GM18520 (cell line): ENCODE measurements around the gene KRTAP9-7.
"Not testable (repeated sequence)": the region's sequence is repeated elsewhere in the genome, so short reads cannot be mapped to it uniquely, and the experiment has no call there.

ENCODE experiments used
- ATAC-seq: cut with Tn5 transposase; IDR thresholded peaks from one replicate; pipeline ENCODE4 v1.9.1; 2021; ENCODE audit not compliant: unreplicated experiment

KRTAP9-7 gene

GRCh38 chr17:41275648-41276190 lies at the start of gene KRTAP9-7:
TSS of gene KRTAP9-7 (plus strand) at chr17:41275698. CDS start at chr17:41275698, 0 bp downstream.
- not testable (repeated sequence) for ATAC-seq

DNA sequence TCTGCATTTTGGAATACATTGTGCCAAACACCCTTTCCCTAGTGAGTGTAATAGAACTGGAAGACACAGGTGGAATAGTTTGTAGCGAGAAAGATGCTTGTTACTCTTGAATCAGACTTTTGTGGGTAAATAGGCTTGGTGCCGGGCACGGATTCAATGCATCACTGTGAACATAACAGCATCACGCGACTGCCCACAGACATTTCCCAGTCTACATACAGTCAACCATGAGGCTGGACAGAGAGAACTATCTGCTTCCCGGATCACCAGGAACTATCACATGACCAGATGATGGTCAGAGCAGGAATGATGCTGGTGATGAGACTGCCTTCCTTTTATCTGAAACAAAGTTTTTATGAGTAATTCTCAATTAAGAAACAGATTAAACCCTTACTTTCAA lies 49.4 kb upstream of the KRTAP9-7 start:
- no peak for ATAC-seq

GRCh38 chr17:41226598-41227095 lies 48.9 kb upstream of the KRTAP9-7 start, which contains the start of gene KRTAP9-2:
TSS of gene KRTAP9-2 (plus strand) at chr17:41226648. CDS start at chr17:41226655, 7 bp downstream.
- ATAC-seq = not testable (repeated sequence)

- no peak for ATAC-seq
Observed at GRCh38 chr17:41230094-41230493, 45.4 kb upstream of the KRTAP9-7 start.

DNA sequence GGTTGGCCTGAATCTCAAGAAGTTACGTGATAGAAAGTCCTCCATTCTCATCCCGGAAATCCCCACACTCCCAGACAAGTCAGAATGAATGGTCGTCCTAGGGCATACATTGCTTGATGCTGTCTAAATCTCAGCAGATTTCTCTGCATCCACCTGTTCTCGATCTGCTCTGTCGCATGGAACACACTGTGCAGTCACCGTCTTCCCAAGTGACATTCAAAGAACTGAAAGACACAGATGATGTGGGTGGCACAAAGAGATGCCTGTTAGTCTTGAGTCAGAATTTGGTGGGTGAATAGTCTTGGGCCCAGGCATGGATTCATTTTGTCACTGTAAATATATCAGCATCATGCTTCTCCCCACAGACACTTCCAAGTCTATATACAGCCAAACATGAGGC lies 43.8 kb upstream of the KRTAP9-7 start:
- ATAC-seq = no peak

DNA sequence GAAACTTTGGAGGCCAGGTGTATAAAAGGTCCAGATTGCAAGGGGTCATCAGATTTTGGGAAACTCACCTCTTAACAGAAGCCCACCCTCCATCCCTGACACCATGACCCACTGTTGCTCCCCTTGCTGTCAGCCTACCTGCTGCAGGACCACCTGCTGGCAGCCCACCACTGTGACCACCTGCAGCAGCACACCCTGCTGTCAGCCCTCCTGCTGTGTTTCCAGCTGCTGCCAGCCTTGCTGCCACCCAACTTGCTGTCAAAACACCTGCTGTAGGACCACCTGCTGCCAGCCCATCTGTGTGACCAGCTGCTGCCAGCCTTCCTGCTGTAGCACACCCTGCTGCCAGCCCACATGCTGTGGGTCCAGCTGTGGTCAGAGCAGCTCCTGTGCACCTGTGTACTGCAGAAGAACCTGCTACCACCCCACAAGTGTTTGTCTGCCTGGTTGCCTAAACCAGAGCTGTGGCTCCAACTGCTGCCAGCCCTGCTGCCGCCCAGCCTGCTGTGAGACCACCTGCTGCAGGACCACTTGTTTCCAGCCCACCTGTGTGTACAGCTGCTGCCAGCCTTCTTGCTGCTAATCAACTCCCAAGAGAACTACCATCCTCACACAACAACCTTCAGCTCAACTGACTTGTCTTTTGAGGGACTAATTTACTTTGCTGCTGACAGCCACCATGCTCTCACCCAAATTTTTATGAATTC lies 42.9 kb upstream of the KRTAP9-7 start, which contains the start of gene KRTAP9-3:
Gene KRTAP9-3 (plus strand): TSS at position 51 of the 707 bp plus-strand sequence. CDS start 53 bp downstream, at position 104.
- ATAC-seq = not testable (repeated sequence)

- not testable (repeated sequence) for ATAC-seq
Observed at GRCh38 chr17:41237116-41237515, 38.4 kb upstream of the KRTAP9-7 start.

- ATAC-seq = not testable (repeated sequence)
Observed at GRCh38 chr17:41237949-41238437, 37.5 kb upstream of the KRTAP9-7 start, which contains the start of gene KRTAP9-8. TSS of gene KRTAP9-8 (plus strand) at chr17:41237999. CDS start at chr17:41238052, 53 bp downstream.

- not testable (repeated sequence) for ATAC-seq
Observed at GRCh38 chr17:41246995-41247787, 28.3 kb upstream of the KRTAP9-7 start.

DNA sequence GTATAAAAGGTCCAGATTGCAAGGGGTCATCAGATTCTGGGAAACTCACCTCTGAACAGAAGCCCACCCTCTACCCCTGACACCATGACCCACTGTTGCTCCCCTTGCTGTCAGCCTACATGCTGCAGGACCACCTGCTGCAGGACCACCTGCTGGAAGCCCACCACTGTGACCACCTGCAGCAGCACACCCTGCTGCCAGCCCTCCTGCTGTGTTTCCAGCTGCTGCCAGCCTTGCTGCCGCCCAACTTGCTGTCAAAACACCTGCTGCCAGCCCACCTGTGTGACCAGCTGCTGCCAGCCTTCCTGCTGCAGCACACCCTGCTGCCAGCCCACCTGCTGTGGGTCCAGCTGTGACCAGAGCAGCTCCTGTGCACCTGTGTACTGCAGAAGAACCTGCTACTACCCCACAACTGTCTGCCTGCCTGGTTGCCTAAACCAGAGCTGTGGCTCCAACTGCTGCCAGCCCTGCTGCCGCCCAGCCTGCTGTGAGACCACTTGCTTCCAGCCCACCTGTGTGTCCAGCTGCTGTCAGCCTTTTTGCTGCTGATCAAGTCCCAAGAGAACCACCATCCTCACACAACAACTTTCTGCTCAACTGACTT lies 25.8 kb upstream of the KRTAP9-7 start, which contains the start of gene KRTAP9-4:
Gene KRTAP9-4 (plus strand): TSS at position 51 of the 604 bp plus-strand sequence. CDS start 34 bp downstream, at position 85.
- not testable (repeated sequence) for ATAC-seq

- no peak for ATAC-seq
Observed at GRCh38 chr17:41251261-41251660, 24.2 kb upstream of the KRTAP9-7 start.

DNA sequence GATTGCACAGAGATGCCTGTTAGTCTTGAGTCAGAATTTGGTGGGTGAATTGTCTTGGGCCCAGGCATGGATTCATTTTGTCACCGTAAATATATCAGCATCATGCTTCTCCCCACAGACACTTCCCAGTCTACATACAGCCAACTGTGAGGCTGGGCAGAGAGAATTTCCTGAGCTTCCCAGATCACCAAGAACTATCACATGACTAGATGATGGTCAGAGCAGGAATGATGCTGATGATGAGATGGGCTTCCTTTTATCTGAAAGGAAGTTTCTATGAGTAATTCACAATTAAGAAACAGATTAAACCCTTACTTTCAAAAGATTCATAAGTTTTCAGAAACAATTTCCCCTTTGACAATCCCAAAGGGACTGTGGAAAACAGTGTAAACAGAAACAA lies 20.6 kb upstream of the KRTAP9-7 start:
- ATAC-seq = no peak

- ATAC-seq = not testable (repeated sequence)
Observed at GRCh38 chr17:41255381-41256290, 19.9 kb upstream of the KRTAP9-7 start, which contains the start of gene KRTAP9-9. TSS of gene KRTAP9-9 (plus strand) at chr17:41255384.

GRCh38 chr17:41256291-41256685 lies 19.2 kb upstream of the KRTAP9-7 start:
- ATAC-seq = no peak

- no peak for ATAC-seq
Observed at GRCh38 chr17:41258406-41258805, 17.1 kb upstream of the KRTAP9-7 start.

DNA sequence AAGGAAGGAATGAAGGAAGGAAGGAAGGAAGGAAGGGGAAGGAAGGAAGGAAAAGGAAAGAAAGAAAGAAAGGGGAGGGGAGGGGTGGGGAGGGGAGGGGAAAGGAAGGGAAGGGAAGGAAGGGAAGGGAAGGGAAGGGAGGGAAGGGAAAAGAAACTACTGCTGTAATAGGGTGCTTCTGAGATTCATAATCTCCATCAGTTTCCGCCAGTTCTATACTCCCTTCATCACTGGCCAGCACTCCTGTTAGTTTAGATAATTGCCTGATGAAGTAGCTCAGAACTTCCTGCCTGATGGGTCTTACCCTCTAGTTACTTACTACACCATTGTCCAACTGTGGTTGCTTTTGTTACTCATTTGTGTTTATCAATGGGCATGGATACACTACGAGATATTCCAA lies 12.3 kb upstream of the KRTAP9-7 start:
- no peak for ATAC-seq

- ATAC-seq = no peak
Observed at GRCh38 chr17:41264599-41264998, 10.9 kb upstream of the KRTAP9-7 start.

DNA sequence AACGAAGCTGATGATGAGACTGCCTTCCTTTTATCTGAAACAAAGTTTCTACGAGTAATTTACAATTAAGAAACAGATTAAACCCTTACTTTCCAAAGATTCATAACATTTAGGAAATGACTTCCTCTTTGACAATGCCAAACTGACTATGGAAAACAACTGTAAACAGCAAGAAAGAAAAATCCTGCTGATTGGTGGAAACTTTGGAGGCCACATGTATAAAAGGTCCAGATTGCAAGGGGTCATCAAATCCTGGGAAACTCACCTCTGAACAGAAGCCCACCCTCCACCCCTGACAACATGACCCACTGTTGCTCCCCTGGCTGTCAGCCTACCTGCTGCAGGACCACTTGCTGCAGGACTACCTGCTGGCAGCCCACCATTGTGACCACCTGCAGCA lies 10.4 kb upstream of the KRTAP9-7 start, which contains the start of gene KRTAP9-6:
Gene KRTAP9-6 (plus strand): TSS at position 301 of the 400 bp plus-strand sequence. CDS start 0 bp downstream, at position 301.
- ATAC-seq = no peak

- ATAC-seq = no peak
Observed at GRCh38 chr17:41267711-41268110, 7.8 kb upstream of the KRTAP9-7 start.
